Measurements from ENCODE around the gene CSNK1E.

CSNK1E gene

GRCh38 chr22:38308791-38309498, 8.3 kb downstream of the CSNK1E start:
- DNase-seq (ENCODE audit: low read depth in 2 of 3, low spot score in 1 of 3) = no peak

- no peak for DNase-seq (ENCODE audit: low read depth in 2 of 3, low spot score in 1 of 3)
Measured at GRCh38 chr22:38305471-38306448, 11.5 kb downstream of the CSNK1E start.

DNA sequence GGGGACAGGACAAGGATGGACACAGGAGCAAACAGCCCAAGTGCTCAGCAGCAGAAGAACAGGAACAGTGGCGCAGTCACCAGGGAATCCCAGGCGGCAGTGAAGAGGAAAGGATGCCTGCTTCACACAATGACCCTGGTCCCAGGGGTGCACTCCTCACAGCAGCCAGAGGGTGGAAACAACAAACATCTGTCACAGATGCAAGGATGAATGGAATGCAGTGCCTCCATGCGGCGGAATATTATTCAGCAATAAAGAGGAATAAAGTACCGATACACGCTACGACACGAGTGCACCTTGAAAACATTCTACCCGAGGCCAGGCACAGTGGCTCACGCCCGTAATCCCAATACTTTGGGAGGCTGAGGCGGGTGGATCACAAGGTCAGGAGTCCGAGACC, 12.7 kb downstream of the CSNK1E start:
- DNase-seq (ENCODE audit: low read depth in 2 of 3, low spot score in 1 of 3) = no peak

- DNase-seq (ENCODE audit: low read depth in 2 of 3, low spot score in 1 of 3) = no peak
Measured at GRCh38 chr22:38303974-38304373, 13.3 kb downstream of the CSNK1E start.

DNA sequence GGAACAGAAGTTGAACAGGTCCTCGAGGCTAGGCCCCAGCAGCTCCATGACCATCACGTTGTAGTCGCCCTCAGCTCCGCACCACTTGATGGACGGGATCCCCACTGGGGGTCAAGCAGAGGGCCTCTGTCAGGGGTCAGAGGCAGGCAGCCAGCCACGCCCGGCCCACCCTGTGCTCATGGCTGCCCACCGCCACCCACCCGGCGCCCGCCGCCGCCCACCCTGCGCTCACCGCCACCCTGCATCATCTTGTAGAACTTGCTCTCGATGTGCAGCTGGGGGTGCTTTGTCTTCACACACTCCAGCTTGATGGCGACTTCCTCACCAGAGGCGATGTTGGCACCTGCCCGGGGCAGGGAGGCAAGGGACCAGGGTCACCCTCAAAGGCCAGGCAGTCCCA, 14.3 kb downstream of the CSNK1E start:
- no peak for DNase-seq (ENCODE audit: low read depth in 2 of 3, low spot score in 1 of 3)

GRCh38 chr22:38300946-38301345, 16.3 kb downstream of the CSNK1E start:
- DNase-seq (ENCODE audit: low read depth in 2 of 3, low spot score in 1 of 3) = no peak

- DNase-seq (ENCODE audit: low read depth in 2 of 3, low spot score in 1 of 3) = no peak
Measured at GRCh38 chr22:38300197-38300945, 16.9 kb downstream of the CSNK1E start.

DNA sequence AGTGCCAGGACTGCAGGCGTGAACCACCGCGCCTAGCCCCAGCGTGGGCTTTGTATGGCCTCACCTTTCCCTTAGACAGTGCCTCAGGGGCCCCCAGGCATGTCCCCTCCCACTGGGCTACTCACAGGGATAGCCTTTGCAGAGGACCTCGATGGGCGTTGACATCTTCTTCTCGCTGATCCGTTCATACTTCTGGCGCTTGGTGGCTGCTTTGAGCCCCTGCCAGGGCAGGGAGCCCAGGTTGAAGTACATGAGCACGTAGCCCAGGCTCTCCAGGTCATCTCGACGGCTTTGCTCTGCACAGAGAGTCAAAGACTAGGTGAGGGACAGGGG, 17.5 kb downstream of the CSNK1E start:
- no peak for DNase-seq (ENCODE audit: low read depth in 2 of 3, low spot score in 1 of 3)

DNA sequence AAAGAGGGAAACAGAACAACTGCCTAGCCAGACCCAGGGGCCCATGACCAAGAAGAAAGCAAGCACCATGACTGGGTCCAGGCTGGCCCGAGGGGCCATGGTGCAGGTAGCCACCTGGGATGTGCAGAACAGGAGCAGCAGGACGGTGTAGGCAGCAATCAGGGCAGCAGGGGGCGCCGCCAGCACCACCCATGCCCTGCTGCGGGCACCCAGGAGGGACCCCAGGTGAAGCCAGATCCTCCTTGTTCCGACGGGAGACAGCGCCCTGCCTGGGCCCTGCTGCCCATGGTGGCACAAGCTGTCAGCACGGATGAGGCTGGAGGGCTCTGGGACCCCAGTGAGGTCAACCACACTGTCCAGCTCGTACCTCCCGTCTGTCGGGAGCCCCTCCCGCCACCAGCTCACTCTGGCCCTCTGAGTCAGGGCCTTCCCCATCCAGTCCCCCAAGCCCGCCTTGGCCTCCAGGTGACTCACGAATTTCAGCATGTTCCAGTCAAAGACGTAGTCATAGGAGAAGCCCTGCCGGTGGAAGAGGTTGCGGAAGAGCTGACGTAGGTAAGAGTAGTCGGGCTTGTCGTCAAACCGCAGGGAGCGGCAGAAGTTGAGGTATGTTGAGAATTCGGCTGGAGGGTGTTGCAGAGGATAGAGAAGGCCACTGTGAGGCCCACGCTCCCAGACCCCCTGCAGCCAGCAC, 18.8 kb downstream of the CSNK1E start:
- peak in 1 of 3 donors; percentile 37 for DNase-seq (ENCODE audit: low read depth in 2 of 3, low spot score in 1 of 3)

DNA sequence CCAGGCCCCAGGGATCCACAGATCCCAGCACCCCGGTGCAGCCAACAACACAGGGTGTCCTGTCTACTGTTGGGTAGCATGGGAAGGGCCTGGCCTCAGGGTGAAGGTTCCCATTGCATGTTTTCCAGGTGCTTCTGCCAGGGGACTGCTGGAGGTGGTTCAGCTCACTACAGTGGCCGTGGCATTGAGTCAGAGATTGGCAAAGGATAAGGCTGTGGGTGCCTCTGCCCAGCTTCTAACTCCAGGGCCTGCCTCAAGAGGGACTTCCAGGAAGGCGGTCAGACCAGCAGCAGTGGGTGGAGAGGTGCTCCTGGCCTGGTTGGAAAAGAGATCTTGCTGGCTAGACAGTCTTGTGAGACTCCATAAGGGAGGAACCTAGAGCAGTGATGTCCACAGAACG, 20.9 kb downstream of the CSNK1E start:
- DNase-seq (ENCODE audit: low read depth in 2 of 3, low spot score in 1 of 3) = no peak

GRCh38 chr22:38295863-38296262, 21.4 kb downstream of the CSNK1E start:
- DNase-seq (ENCODE audit: low read depth in 2 of 3, low spot score in 1 of 3) = no peak

DNA sequence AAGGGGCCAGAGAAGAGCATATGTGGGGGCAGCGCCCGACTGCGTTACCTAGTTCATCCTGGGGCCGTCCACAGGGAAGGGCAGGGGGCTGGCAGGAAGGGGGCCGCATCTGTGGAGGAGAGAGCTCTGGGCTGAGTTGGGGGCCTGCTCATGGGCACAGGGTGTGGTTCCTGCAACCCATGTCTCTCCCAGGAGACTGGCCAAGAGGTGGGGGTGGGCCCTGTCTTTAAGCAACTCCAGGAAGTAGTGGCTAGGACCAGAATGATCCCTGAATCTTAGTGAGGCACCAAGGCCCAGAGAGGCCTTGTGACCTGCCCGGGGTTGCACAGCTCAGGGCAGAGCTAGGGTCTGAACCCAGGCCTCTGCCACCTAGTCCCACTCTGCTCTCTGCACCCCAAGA, 21.9 kb downstream of the CSNK1E start:
- no peak for DNase-seq (ENCODE audit: low read depth in 2 of 3, low spot score in 1 of 3)

- no peak for DNase-seq (ENCODE audit: low read depth in 2 of 3, low spot score in 1 of 3)
Measured at GRCh38 chr22:38294193-38294592, 23.0 kb downstream of the CSNK1E start.

DNA sequence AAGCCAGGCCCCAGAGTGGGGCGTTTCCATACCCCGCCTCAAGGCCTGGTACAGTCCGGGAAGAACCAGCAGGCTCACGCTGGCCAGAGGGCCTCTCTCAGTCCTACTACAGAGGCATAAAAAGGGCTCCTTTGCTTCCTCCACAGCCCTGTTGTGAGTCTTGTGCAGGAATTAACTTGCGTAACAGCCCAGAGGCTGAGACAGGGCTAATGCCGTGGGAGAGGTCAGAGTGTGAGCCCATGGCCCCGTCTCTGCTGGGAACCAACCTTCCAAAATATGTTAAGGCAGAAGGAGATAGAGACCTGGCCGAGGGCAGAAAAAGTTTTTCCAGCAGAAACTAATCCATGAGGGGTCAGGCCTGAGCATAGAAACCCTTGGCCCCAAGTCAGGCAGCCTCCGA, 24.5 kb downstream of the CSNK1E start:
- no peak for DNase-seq (ENCODE audit: low read depth in 2 of 3, low spot score in 1 of 3)

DNA sequence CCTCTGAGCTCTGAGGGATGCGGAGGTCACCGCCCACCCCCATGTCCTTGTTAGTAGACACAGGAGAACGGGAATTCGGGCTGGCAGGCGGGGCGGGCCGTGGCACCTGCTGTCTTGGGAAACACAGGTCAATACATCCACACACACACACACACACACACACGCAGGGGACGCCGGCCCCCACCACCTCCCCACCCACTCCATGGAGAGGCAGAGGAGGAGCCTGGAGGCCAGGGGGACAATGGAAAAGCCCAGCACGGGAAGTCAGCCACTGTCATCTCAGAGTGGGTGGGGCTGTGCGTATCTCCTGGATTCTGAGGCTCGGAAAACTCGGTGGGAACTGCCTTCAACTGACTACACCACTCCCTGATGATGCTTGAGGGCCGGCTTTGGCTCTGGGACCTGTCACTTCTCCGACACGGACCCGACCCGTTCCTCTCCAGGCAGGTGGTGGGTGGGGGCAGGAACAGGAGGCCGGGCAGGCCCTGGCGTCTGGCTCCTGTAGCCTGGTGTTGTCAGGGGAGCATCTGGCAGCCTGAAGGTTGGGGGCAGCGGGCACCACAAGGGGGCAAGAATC, 25.9 kb downstream of the CSNK1E start:
- no peak for DNase-seq (ENCODE audit: low read depth in 2 of 3, low spot score in 1 of 3)

- no peak for DNase-seq (ENCODE audit: low read depth in 2 of 3, low spot score in 1 of 3)
Measured at GRCh38 chr22:38290347-38290746, 26.9 kb downstream of the CSNK1E start.

- no peak for DNase-seq (ENCODE audit: low read depth in 2 of 3, low spot score in 1 of 3)
Measured at GRCh38 chr22:38289583-38290082, 27.6 kb downstream of the CSNK1E start.

DNA sequence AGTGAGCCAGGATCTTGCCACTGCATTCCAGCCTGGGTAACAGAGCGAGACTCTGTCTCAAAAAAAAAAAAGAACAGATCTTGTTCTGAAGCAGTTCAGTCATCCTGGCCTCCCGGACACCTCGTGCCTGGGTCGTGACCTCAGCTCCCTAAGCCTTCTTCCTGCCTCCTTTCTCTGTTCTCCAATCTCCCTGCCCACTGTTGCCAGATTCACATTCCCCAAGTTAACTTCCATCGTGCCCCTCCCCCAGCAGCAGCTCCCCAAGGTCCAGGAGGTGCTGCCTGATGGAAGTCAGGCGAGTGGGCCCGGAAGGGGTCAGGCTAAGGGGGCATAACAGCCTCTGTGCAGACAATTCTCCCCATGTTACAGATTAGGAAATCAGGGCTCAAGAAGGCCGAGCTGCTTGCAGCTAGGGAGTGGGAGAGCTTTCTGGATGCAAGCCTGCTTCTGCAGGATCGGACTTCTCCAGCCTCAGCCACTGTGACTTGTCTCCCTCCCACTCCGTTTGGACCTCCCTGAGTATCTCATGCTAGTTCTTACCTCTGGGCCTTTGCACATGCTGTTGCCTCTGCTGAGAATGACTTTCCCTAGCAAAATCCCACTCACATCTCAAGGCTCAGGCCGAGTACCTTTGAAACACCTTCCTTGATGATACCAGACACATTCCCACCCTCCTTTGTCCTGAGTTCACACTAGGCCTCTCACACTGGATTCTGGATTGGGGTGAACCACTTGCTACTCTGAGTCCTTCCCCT, 30.1 kb downstream of the CSNK1E start:
- DNase-seq (ENCODE audit: low read depth in 2 of 3, low spot score in 1 of 3) = no peak

DNA sequence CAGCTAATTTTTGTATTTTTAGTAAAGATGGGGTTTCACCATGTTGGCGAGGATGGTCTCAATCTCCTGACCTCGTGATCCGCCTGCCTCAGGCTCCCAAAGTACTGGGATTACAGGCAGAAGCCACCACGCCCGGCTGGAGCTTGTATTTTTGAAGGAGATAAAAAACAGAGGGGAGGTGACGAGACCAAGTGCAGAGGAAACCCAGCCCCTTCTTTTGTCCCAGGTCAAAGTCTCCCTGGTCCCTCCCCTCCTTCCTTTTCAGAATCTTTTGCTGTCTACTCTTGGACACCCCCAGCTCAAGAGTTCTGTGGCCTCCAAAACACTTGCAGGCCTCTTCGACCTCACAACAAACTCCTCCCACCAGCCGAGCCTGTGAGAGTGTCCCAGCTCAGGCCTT, 32.2 kb downstream of the CSNK1E start:
- DNase-seq (ENCODE audit: low read depth in 2 of 3, low spot score in 1 of 3) = no peak

GRCh38 chr22:38284042-38284402, 33.2 kb downstream of the CSNK1E start:
- DNase-seq (ENCODE audit: low read depth in 2 of 3, low spot score in 1 of 3) = no peak

Data from stimulated activated CD4-positive, alpha-beta T cell treated with anti-CD3 and anti-CD28 coated beads, Interleukin-12 subunit alpha, Interleukin-12 subunit beta, amount 100 ng/mL, for 48 hours (primary cell).